GM12891 (cell line): ENCODE measurements around the gene STPG3.

ENCODE experiments used
- POLR2A ChIP-seq: IDR thresholded peaks from 2 replicates; pipeline ENCODE4 v1.6.1; 2011; ENCODE audit warnings: low read depth, low read length, control low read depth
- SPI1 ChIP-seq: IDR thresholded peaks from 2 replicates; pipeline ENCODE4 v1.6.1; 2011; ENCODE audit warnings: low read depth, low read length, control low read depth

DNA sequence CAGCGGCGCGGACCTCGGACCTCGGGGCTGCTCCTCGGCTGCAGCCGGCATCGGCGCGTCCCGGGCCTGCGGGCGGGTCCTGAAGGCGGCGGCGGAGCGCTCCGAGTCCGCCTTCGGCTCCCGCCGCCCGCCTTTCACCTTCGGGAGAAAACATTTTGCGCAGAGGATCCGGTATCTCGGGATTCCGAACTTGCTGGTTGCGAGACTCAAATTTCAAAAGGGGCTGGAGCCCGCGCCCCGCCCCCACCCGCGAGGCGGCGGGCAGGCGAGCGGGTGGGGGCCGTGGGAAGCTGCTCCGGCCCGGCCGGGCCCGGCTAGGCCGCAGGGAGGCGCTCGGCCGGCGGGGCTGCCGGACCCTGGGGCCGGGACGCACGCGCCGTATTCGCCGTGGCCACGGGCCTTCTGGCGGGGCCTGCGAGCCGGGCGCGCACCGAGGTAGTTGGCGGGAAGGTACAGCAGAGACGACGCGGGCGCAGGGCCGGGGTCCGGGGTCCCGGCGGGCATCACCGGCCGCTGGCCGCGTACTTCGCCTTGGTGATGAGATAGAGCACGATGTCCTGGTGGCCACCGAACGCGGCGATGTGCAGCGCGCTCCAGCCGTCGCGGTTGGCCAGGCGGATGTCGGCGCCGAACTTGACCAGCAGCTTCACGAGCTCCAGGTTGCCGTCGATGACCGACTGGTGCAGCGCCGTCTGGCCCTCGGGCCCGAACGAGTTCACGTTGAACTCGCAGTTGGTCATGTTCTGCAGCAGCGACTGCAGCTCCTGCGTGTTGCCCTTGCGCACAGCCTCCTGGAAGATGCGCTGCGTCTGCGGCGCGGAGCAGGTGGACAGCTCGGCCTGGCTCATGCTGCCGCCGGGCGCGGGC, 50.2 kb downstream of the STPG3 start:
- TF ChIP-seq POLR2A (no peak), SPI1 (no peak)
